GM06990 (cell line): ENCODE results near the gene NEK11.

Source experiments
- DNase-seq: peaks from one replicate; pipeline ENCODE4 v3.0.0-alpha.2; 2011; ENCODE audit not compliant: insufficient read length; ENCODE audit errors: extremely low read depth
- H3K27me3 ChIP-seq: replicated peaks from 2 replicates; pipeline ENCODE4 v1.6.0; 2011; ENCODE audit warnings: low read length; ENCODE audit not compliant: control insufficient read depth, insufficient read depth
- H3K36me3 ChIP-seq: 2 replicates; pipeline ENCODE4 v1.5.1; 2011; ENCODE audit warnings: low read length; ENCODE audit not compliant: control insufficient read depth, insufficient read depth
- H3K4me3 ChIP-seq: replicated peaks from 2 replicates; pipeline ENCODE4 v1.5.1; 2011; ENCODE audit warnings: low read depth, mild to moderate bottlenecking, control low read depth, low read length
- CTCF ChIP-seq: IDR thresholded peaks from 2 replicates; pipeline ENCODE4 v1.5.1; 2011; ENCODE audit warnings: low read length, control low read depth, mild to moderate bottlenecking, inconsistent platforms; ENCODE audit not compliant: insufficient read depth, poor library complexity, severe bottlenecking

Gene NEK11

GRCh38 chr3:131142580-131142979 is 115.9 kb downstream of the NEK11 start:
- H3K4me3 ChIP-seq: no peak overlapping the region
- TF ChIP-seq CTCF: no peak
- no peak for DNase-seq
- H3K27me3 ChIP-seq: no peaks in the 10 kb centered on the region
- no peaks in the 10 kb centered on the region for H3K36me3 ChIP-seq

- no peak for TF ChIP-seq CTCF
- H3K36me3 ChIP-seq: no peaks in the 10 kb centered on the region
- DNase-seq: no peak
- no peak overlapping the region for H3K4me3 ChIP-seq
- H3K27me3 ChIP-seq: no peaks in the 10 kb centered on the region
Observed at GRCh38 chr3:131143802-131144201, 117.1 kb downstream of the NEK11 start.

- Histone ChIP-seq H3K36me3 (no peaks in the 10 kb centered on the region), H3K4me3 (no peak overlapping the region), H3K27me3 (no peaks in the 10 kb centered on the region)
- no peak for DNase-seq
- no peak for TF ChIP-seq CTCF
Observed at GRCh38 chr3:131147534-131147933, 120.9 kb downstream of the NEK11 start.

- Histone ChIP-seq H3K27me3 (no peaks in the 10 kb centered on the region), H3K36me3 (no peaks in the 10 kb centered on the region), H3K4me3 (no peak overlapping the region)
- TF ChIP-seq CTCF: no peak
- DNase-seq: no peak
Observed at GRCh38 chr3:131158434-131158833, 131.8 kb downstream of the NEK11 start.

- H3K27me3 ChIP-seq: no peaks in the 10 kb centered on the region
- no peaks in the 10 kb centered on the region for H3K36me3 ChIP-seq
- TF ChIP-seq CTCF: no peak
- H3K4me3 ChIP-seq: no peak overlapping the region
- no peak for DNase-seq
Observed at GRCh38 chr3:131162516-131162915, 135.8 kb downstream of the NEK11 start.

GRCh38 chr3:131167867-131168266 is 141.2 kb downstream of the NEK11 start:
- no peaks in the 10 kb centered on the region; the same call in 1 of the 2 replicates for H3K27me3 ChIP-seq
- DNase-seq: no peak
- no peak overlapping the region for H3K4me3 ChIP-seq
- no peak for TF ChIP-seq CTCF
- H3K36me3 ChIP-seq: no peaks in the 10 kb centered on the region
